Adrenal gland (tissue), 5 donors: ENCODE data around the gene SNPH.

Experiments
- POLR2A ChIP-seq, 2 donors: fragments of 450-650 bp; IDR thresholded peaks; one replicate each; pipeline ENCODE4 v1.6.1; 2017; ENCODE audit warnings: antibody characterized with exemption in 2 of 2, mild to moderate bottlenecking in 2 of 2, moderate library complexity in 1 of 2
- TF ChIP-seq, protein P1 (sequence below), 6 experiments: fragments of 450-650 bp in 4 of 6; fragments of 200-600 bp in 2 of 6; sonication (generic) in 1 of 6; IDR thresholded peaks; 1 replicate in 5 of 6; 2 replicates in 1 of 6; pipeline versions ENCODE4 v1.5.1 to v1.8.0; 2016 to 2021; ENCODE audit warnings: antibody characterized with exemption in 6 of 6, mild to moderate bottlenecking in 2 of 6, moderate library complexity in 1 of 6
- donor health status: DM: no; HTN: no; CAD: no.

DNA sequence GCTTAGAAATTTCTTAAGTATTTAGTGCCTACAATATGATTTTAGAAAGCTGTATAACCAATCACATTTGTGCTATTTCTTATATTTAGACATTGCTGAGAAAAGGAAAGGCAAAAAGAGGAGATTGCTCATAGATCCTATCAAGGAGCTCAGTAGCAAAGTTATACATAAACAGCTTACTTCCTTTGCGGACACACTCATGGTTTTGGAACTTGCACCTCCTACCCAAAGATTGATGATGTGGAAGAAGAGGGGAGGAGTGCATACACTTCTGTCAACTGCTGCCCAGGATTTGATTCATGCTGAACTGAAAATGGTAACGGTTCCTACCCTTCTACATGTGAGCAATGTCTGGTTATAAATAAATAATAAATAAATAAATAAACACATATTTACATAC lies 23.6 kb upstream of the SNPH start:
- TF ChIP-seq, protein P1, sequence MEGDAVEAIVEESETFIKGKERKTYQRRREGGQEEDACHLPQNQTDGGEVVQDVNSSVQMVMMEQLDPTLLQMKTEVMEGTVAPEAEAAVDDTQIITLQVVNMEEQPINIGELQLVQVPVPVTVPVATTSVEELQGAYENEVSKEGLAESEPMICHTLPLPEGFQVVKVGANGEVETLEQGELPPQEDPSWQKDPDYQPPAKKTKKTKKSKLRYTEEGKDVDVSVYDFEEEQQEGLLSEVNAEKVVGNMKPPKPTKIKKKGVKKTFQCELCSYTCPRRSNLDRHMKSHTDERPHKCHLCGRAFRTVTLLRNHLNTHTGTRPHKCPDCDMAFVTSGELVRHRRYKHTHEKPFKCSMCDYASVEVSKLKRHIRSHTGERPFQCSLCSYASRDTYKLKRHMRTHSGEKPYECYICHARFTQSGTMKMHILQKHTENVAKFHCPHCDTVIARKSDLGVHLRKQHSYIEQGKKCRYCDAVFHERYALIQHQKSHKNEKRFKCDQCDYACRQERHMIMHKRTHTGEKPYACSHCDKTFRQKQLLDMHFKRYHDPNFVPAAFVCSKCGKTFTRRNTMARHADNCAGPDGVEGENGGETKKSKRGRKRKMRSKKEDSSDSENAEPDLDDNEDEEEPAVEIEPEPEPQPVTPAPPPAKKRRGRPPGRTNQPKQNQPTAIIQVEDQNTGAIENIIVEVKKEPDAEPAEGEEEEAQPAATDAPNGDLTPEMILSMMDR (IDR thresholded peaks at IDR 0.05), result no peak
- no peak for TF ChIP-seq POLR2A (IDR thresholded peaks at IDR 0.05)
